Epithelial cell of proximal tubule (primary cell): ENCODE results near the gene TMEM208. TPM values are rescaled to one million over a fixed set of nuclear protein-coding genes. Genes with fewer than 3 reads are reported as not detected.

ENCODE experiments used
- DNase-seq: peaks from one replicate; pipeline ENCODE4 v3.0.0-alpha.2; 2011; ENCODE audit warnings: low read depth
- H3K4me3 ChIP-seq: 2 replicates; pipeline ENCODE4 v1.5.1; 2011; ENCODE audit warnings: low read depth, mild to moderate bottlenecking, low read length
- CTCF ChIP-seq: conservative IDR thresholded peaks from 2 replicates; pipeline ENCODE4 v1.5.1; 2012; ENCODE audit warnings: low read depth, mild to moderate bottlenecking, low read length
- total RNA-seq: library from RNA; depleted of rRNA; stranded (reverse); fragments of >200 nt; gene quantifications from 2 replicates; pipeline ENCODE4 v1.2.3, GENCODE V29; 2015

Gene TMEM208
- total RNA-seq, 1 donor from 2014 or later = 54.8 TPM

GRCh38 chr16:67252609-67253497, 25.9 kb downstream of the TMEM208 start:
- no peak overlapping the region for H3K4me3 ChIP-seq
- DNase-seq = no peak
- no peak for TF ChIP-seq CTCF

GRCh38 chr16:67254801-67255552, 28.0 kb downstream of the TMEM208 start:
- no peak for TF ChIP-seq CTCF
- H3K4me3 ChIP-seq = no peak overlapping the region
- DNase-seq = no peak

- no peak for DNase-seq
- TF ChIP-seq CTCF = no peak
- H3K4me3 ChIP-seq = no peak overlapping the region
These were observed 28.8 kb downstream of the TMEM208 start for GRCh38 chr16:67255553-67256221.

- TF ChIP-seq CTCF = no peak
- DNase-seq = no peak
- no peak overlapping the region for H3K4me3 ChIP-seq
These were observed 29.8 kb downstream of the TMEM208 start for GRCh38 chr16:67256701-67257230.

GRCh38 chr16:67257486-67258160, 30.7 kb downstream of the TMEM208 start:
- no peak for TF ChIP-seq CTCF
- DNase-seq = no peak

GRCh38 chr16:67258161-67258835, 31.4 kb downstream of the TMEM208 start:
- no peak overlapping the region for H3K4me3 ChIP-seq
- TF ChIP-seq CTCF = no peak
- DNase-seq = no peak

More at GRCh38 chr16:67257486-67258160, 30.7 kb downstream of the TMEM208 start:
- H3K4me3 ChIP-seq = no peak overlapping the region
